Panc1 (cell line): Measurements from ENCODE around the gene MEGF11.

Experiments
- POLR2AphosphoS5 ChIP-seq: IDR thresholded peaks from 2 replicates; pipeline ENCODE4 v1.6.1; 2012; ENCODE audit warnings: mild to moderate bottlenecking, low read depth, low read length, moderate library complexity
- SIN3A ChIP-seq: IDR thresholded peaks from 2 replicates; pipeline ENCODE4 v1.6.1; 2012; ENCODE audit warnings: low read depth, mild to moderate bottlenecking, low read length, moderate library complexity, borderline replicate concordance; ENCODE audit not compliant: insufficient read depth
- TCF7L2 ChIP-seq: IDR thresholded peaks from 2 replicates; pipeline ENCODE4 v1.6.1; 2011; ENCODE audit warnings: mild to moderate bottlenecking, low read depth, low read length, inconsistent platforms
- TF ChIP-seq, protein P1 (sequence below): fragments of 450-650 bp; IDR thresholded peaks from 2 replicates; pipeline ENCODE4 v1.5.1; 2017; ENCODE audit warnings: mild to moderate bottlenecking

DNA sequence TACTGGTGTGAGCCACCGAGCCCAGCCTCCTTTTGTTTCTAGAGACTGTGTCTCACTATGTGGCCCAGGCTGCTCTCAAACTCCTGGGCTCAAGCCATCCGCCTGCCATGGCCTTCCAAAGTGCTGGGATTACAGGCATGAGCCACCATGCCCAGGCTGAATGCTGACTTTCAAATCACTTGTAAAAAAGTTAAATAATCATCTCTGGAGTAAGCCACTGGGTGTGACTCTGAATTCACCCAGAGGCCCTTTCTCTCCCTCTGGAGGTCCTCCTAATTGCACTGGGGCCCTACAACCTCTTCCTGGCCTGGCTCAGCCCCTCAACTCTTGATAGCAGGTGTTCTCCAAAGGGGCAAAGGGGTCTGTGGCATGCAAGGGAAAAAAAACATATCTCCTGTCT lies 54.8 kb downstream of the MEGF11 start:
- TF ChIP-seq, protein P1, sequence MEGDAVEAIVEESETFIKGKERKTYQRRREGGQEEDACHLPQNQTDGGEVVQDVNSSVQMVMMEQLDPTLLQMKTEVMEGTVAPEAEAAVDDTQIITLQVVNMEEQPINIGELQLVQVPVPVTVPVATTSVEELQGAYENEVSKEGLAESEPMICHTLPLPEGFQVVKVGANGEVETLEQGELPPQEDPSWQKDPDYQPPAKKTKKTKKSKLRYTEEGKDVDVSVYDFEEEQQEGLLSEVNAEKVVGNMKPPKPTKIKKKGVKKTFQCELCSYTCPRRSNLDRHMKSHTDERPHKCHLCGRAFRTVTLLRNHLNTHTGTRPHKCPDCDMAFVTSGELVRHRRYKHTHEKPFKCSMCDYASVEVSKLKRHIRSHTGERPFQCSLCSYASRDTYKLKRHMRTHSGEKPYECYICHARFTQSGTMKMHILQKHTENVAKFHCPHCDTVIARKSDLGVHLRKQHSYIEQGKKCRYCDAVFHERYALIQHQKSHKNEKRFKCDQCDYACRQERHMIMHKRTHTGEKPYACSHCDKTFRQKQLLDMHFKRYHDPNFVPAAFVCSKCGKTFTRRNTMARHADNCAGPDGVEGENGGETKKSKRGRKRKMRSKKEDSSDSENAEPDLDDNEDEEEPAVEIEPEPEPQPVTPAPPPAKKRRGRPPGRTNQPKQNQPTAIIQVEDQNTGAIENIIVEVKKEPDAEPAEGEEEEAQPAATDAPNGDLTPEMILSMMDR = no peak
- TF ChIP-seq SIN3A (no peak), POLR2AphosphoS5 (no peak), TCF7L2 (no peak)
